Mesendoderm (in vitro differentiated cells): ENCODE measurements around the gene CBARP.

ENCODE experiments used
- DNase-seq: peaks from one replicate; pipeline ENCODE4 v3.0.0; 2013
- H2AK5ac ChIP-seq: 2 replicates; pipeline ENCODE4 v1.6.1; 2013; ENCODE audit warnings: low read length, inconsistent platforms
- H2BK120ac ChIP-seq: 2 replicates; pipeline ENCODE4 v1.6.1; 2013; ENCODE audit warnings: low read depth, mild to moderate bottlenecking, low read length, moderate library complexity, mixed read lengths
- H2BK15ac ChIP-seq: replicated peaks from 2 replicates; pipeline ENCODE4 v1.6.1; 2013; ENCODE audit warnings: low read depth, mild to moderate bottlenecking, moderate library complexity
- H2BK5ac ChIP-seq: 2 replicates; pipeline ENCODE4 v1.6.1; 2013; ENCODE audit warnings: low read length, inconsistent platforms
- H3K18ac ChIP-seq: 2 replicates; pipeline ENCODE4 v1.6.1; 2013; ENCODE audit warnings: mild to moderate bottlenecking, low read length, mixed read lengths
- H3K23ac ChIP-seq: one replicate; pipeline ENCODE4 v1.6.1; 2013; ENCODE audit warnings: low read length
- H3K27ac ChIP-seq: 2 replicates; pipeline ENCODE4 v1.5.1; 2013; ENCODE audit warnings: low read depth, mild to moderate bottlenecking, inconsistent platforms, low read length, moderate library complexity
- H3K27me3 ChIP-seq: 2 replicates; pipeline ENCODE4 v1.6.1; 2013; ENCODE audit warnings: low read length, control low read depth, mild to moderate bottlenecking, inconsistent platforms; ENCODE audit not compliant: insufficient read depth, poor library complexity
- H3K36me3 ChIP-seq: 2 replicates; pipeline ENCODE4 v1.6.1; 2013; ENCODE audit warnings: low read length, inconsistent platforms; ENCODE audit not compliant: control insufficient read depth, insufficient read depth
- H3K4ac ChIP-seq: one replicate; pipeline ENCODE4 v1.6.1; 2013; ENCODE audit warnings: low read depth, mild to moderate bottlenecking, low read length, moderate library complexity
- H3K4me1 ChIP-seq: 2 replicates; pipeline ENCODE4 v1.6.1; 2013; ENCODE audit warnings: low read depth, low read length, inconsistent platforms; ENCODE audit not compliant: control insufficient read depth
- H3K4me2 ChIP-seq: 2 replicates; pipeline ENCODE4 v1.6.1; 2013; ENCODE audit warnings: low read length
- H3K4me3 ChIP-seq: 2 replicates; pipeline ENCODE4 v1.5.1; 2013; ENCODE audit warnings: mild to moderate bottlenecking, low read length
- H3K56ac ChIP-seq: one replicate; pipeline ENCODE4 v1.6.1; 2013; ENCODE audit warnings: low read length
- H3K79me1 ChIP-seq: 2 replicates; pipeline ENCODE4 v1.6.1; 2013; ENCODE audit warnings: low read length, inconsistent platforms
- H3K79me2 ChIP-seq: 2 replicates; pipeline ENCODE4 v1.6.1; 2013; ENCODE audit warnings: mild to moderate bottlenecking, low read length; ENCODE audit not compliant: control insufficient read depth, insufficient read depth
- H3K9ac ChIP-seq: 2 replicates; pipeline ENCODE4 v1.6.1; 2013; ENCODE audit warnings: low read length, inconsistent platforms
- H4K5ac ChIP-seq: one replicate; pipeline ENCODE4 v1.6.1; 2013; ENCODE audit warnings: low read length
- H4K8ac ChIP-seq: one replicate; pipeline ENCODE4 v1.6.1; 2013; ENCODE audit warnings: low read depth, mild to moderate bottlenecking, control low read depth, low read length, moderate library complexity
- WGBS: extraction: QIAGEN DNeasy Blood & Tissue Kit; methylation state at CpG from one replicate; pipeline ENCODE4 v1.1.7; 2013; ENCODE audit warnings: low lambda C conversion rate, missing lambda C conversion rate; ENCODE audit not compliant: insufficient coverage; ENCODE audit errors: extremely low coverage; 5-methylcytosine and 5-hydroxymethylcytosine counted together

Gene CBARP

DNA sequence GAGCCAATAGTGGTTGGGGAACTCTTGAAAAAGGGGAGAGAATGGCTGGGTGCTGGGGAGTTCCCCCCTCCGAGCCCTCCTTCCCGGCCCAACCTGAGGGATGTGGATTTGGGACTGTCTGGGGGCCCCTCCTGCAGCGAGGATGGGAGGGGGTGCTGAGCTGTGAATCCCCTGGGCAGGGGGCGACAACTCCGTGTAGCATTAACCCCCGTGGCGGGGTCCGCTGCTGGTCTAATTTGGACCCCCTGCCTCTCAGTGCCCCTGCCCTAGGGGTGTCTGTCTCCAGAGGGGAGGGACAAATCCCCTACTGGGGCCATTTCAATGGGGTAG, 20.3 kb upstream of the CBARP start:
- no peak for DNase-seq
- Histone ChIP-seq H3K9ac (no peak overlapping the region), H3K79me2 (peaks cover 31% of the 10 kb centered on the region), H3K4me3 (no peak overlapping the region), H2BK5ac (no peak overlapping the region), H2BK15ac (no peak overlapping the region), H3K27ac (peak overlapping the region; percentile 26), H3K4ac (no peak overlapping the region), H3K79me1 (peaks cover 15% of the 10 kb centered on the region), H2BK120ac (no peak overlapping the region), H3K4me1 (peaks cover 4% of the 10 kb centered on the region), H3K4me2 (no peak overlapping the region), H3K18ac (no peak overlapping the region), H3K23ac (no peak overlapping the region), H4K5ac (no peak overlapping the region), H3K27me3 (no peaks in the 10 kb centered on the region), H3K36me3 (peaks cover 17% of the 10 kb centered on the region), H4K8ac (no peak overlapping the region), H2AK5ac (no peak overlapping the region), H3K56ac (no peak overlapping the region)
- WGBS = no CpG with 5 or more reads among the region's 8 CpGs

DNA sequence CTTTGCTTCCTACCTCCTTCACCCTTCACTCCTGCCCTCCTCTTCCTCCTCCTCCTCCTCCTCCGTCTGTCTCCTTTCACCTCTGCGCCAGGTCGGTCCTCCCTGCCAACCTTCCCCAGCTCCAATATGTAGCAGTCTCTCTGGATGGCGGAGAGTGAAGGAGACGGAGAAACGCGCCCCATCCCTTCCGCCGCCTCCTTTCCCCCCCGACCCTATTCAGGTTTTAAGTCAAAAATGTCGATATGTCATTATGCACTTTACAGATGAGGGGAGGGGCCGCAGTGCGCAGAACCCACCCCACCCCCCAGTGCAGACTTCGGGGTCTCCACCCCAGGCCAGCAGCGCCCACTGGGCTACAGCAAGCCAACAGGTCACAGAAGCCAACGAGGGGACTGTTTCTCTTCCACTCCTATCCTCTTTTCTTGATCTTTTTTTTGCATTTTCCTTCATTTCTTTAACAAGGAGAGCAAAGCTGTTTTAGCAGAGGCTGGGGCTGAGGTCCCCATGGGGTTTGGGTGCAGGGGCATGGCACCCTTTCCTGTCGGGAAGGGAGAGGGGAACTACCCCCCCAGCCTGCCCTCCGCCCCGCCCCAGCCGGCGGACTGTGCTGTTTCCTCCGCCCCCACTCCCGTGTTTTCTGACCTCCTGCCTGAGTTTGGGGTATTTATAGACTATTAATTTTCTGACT, 19.8 kb upstream of the CBARP start:
- no CpG with 5 or more reads among the region's 23 CpGs for WGBS
- no peak overlapping the region for H3K4me3 ChIP-seq
- no peak overlapping the region for H3K18ac ChIP-seq
- H3K56ac ChIP-seq = no peak overlapping the region
- no peak overlapping the region for H2BK5ac ChIP-seq
- H2BK120ac ChIP-seq = no peak overlapping the region
- no peak overlapping the region for H3K23ac ChIP-seq
- H3K4ac ChIP-seq = no peak overlapping the region
- peaks cover 2% of the 10 kb centered on the region for H3K4me1 ChIP-seq
- peaks cover 17% of the 10 kb centered on the region for H3K36me3 ChIP-seq
- H3K27me3 ChIP-seq = no peaks in the 10 kb centered on the region
- no peak for DNase-seq
- H3K9ac ChIP-seq = no peak overlapping the region
- H4K8ac ChIP-seq = no peak overlapping the region
- H2AK5ac ChIP-seq = no peak overlapping the region
- H3K79me2 ChIP-seq = peaks cover 36% of the 10 kb centered on the region
- no peak overlapping the region for H2BK15ac ChIP-seq
- peaks cover 15% of the 10 kb centered on the region for H3K79me1 ChIP-seq
- no peak overlapping the region for H4K5ac ChIP-seq
- H3K27ac ChIP-seq = peak overlapping the region; percentile 26
- no peak overlapping the region for H3K4me2 ChIP-seq

DNA sequence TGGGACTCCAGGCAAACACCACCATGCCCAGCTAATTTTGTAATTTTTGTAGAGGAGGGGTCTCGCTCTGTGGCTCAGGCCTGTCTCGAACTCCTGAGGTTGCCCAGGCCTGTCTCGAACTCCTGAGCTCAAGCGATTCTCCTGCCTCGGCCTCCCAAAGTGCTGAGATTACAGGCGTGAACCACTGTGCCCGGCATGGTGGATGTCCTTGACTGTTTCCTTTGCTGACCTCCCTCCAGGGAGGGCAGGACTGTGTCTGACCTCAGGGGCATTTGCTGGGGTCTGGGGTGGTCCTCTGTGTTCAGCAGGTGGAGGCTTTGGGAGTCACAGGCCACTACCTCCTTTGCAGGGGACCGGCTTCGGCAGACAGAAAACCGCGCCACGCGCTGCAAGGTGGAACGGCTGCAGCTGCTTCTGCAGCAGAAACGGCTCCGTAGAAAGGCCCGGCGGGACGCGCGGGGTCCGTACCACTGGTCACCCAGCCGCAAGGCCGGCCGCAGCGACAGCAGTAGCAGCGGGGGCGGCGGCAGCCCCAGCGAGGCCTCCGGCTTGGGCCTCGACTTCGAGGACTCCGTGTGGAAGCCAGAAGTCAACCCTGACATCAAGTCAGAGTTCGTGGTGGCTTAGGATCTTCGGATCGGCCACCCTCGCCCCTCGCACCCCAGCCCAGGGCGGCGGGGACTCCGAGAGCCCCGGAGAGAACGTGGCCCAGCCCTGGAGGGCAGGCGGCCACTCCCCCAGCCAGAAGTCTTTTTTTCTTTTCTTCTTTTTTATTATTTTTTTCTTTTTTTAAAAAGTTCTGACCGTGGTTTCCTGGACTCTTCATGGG, 19.1 kb upstream of the CBARP start:
- no peak for DNase-seq
- H3K23ac ChIP-seq = no peak overlapping the region
- H3K36me3 ChIP-seq = peaks cover 18% of the 10 kb centered on the region
- no peak overlapping the region for H3K4me3 ChIP-seq
- WGBS = no CpG with 5 or more reads among the region's 46 CpGs
- H3K27ac ChIP-seq = no peak overlapping the region
- H3K4me2 ChIP-seq = no peak overlapping the region
- no peak overlapping the region for H3K4ac ChIP-seq
- H3K79me2 ChIP-seq = peaks cover 44% of the 10 kb centered on the region
- H2BK120ac ChIP-seq = no peak overlapping the region
- no peak overlapping the region for H2AK5ac ChIP-seq
- H3K9ac ChIP-seq = no peak overlapping the region
- H2BK15ac ChIP-seq = no peak overlapping the region
- no peak overlapping the region for H3K56ac ChIP-seq
- no peaks in the 10 kb centered on the region for H3K4me1 ChIP-seq
- no peak overlapping the region for H4K5ac ChIP-seq
- H4K8ac ChIP-seq = no peak overlapping the region
- H3K18ac ChIP-seq = no peak overlapping the region
- H3K27me3 ChIP-seq = no peaks in the 10 kb centered on the region
- H3K79me1 ChIP-seq = peaks cover 15% of the 10 kb centered on the region
- H2BK5ac ChIP-seq = no peak overlapping the region

DNA sequence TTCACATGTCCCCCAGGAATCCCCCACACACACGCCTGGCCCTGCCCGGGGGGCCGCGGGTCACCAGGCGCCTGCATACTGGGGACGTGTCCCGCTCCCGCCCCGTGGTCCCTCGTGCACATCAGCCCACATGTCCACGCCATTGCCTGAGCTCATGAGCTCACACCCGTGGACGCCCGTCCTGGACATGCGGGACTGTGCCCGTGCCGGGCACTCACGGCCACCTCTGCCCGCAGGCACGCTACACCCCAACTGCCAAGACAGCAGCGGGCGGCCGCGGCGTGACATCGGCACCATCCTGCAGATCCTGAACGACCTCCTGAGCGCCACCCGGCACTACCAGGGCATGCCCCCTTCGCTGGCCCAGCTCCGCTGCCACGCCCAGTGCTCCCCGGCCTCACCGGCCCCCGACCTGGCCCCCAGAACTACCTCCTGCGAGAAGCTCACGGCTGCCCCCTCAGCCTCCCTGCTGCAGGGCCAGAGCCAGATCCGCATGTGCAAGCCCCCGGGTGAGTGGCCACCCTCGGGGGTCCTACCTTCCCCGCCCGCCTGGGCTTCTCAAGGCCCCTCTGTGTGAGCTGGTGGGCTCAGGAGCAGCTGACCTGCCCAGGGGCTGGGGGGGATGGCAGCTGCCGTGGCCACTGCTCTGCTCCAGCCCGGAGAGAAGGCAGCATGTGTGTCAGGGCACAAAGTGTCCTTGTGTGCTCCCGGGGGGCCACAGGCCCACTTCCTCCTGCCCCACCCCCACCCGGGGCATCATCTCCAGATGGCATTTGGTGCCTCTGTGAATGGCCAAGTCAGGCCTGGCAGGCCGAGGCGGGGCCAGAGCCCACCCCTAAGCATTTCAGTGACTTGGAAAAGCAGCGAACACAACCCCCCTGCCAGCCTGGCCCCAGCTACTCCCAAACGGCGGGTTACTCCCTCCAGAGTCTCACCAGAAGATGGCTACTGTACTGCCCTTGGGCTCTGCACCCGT, 17.7 kb upstream of the CBARP start:
- H3K4ac ChIP-seq = no peak overlapping the region
- peaks cover 15% of the 10 kb centered on the region for H3K79me1 ChIP-seq
- no peak overlapping the region for H4K5ac ChIP-seq
- H3K23ac ChIP-seq = no peak overlapping the region
- peak overlapping the region; percentile 37 for H3K27ac ChIP-seq
- H3K4me3 ChIP-seq = no peak overlapping the region
- H2AK5ac ChIP-seq = no peak overlapping the region
- H2BK120ac ChIP-seq = no peak overlapping the region
- WGBS = no CpG with 5 or more reads among the region's 52 CpGs
- H3K4me1 ChIP-seq = no peaks in the 10 kb centered on the region
- H3K4me2 ChIP-seq = no peak overlapping the region
- H3K27me3 ChIP-seq = no peaks in the 10 kb centered on the region
- no peak overlapping the region for H2BK5ac ChIP-seq
- H3K36me3 ChIP-seq = peaks cover 22% of the 10 kb centered on the region
- no peak overlapping the region for H3K9ac ChIP-seq
- no peak overlapping the region for H4K8ac ChIP-seq
- no peak for DNase-seq
- H3K79me2 ChIP-seq = peaks cover 58% of the 10 kb centered on the region
- H3K18ac ChIP-seq = no peak overlapping the region
- no peak overlapping the region for H2BK15ac ChIP-seq
- peak overlapping the region; percentile 7 for H3K56ac ChIP-seq

DNA sequence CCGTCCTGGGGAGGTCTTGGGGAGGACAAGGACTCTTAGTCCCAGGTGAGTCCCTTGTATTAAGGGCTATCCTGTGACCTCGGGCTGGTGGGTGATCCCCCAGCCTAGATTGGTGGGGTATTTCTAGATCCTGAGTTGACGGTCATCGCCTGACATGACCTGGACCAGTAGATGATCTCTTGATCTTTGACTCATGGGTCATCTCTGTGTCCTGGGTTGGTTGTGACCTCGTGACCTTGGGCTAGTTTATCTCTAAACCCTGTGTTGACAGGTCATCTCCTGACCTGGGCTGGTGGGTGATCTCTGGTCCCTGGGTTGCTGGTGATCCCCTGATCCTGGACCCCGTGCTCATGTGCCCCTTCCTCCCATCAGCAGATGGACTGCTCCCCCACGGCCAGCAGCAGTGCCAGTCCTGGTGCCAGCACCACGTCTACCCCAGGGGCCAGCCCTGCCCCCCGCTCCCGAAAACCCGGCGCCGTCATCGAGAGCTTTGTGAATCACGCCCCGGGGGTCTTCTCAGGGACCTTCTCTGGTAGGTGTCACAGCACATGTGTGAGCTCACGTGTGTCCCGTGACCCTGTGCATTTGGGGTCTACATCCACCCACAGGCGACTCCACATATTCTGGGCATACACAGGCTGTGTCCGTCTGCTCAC, 16.9 kb upstream of the CBARP start:
- Histone ChIP-seq H3K56ac (no peak overlapping the region), H3K4ac (no peak overlapping the region), H2BK120ac (no peak overlapping the region), H4K5ac (no peak overlapping the region), H3K4me1 (no peaks in the 10 kb centered on the region), H3K27me3 (no peaks in the 10 kb centered on the region), H3K4me2 (no peak overlapping the region), H2BK15ac (no peak overlapping the region), H3K36me3 (peaks cover 22% of the 10 kb centered on the region), H3K18ac (no peak overlapping the region), H3K79me2 (peaks cover 63% of the 10 kb centered on the region), H4K8ac (no peak overlapping the region), H2AK5ac (no peak overlapping the region), H3K27ac (peak overlapping the region; percentile 13), H3K4me3 (no peak overlapping the region), H3K79me1 (peaks cover 15% of the 10 kb centered on the region), H2BK5ac (no peak overlapping the region), H3K9ac (no peak overlapping the region), H3K23ac (no peak overlapping the region)
- no CpG with 5 or more reads among the region's 20 CpGs for WGBS
- no peak for DNase-seq
